ENCODE measurements around the gene MLYCD. TPM values are rescaled to one million over a fixed set of nuclear protein-coding genes. Genes with fewer than 3 reads are reported as not detected.

Gene MLYCD
- total RNA-seq, 4 donors from 2014 or later = 4.5 to 16.6 (median 6.7) TPM

DNA sequence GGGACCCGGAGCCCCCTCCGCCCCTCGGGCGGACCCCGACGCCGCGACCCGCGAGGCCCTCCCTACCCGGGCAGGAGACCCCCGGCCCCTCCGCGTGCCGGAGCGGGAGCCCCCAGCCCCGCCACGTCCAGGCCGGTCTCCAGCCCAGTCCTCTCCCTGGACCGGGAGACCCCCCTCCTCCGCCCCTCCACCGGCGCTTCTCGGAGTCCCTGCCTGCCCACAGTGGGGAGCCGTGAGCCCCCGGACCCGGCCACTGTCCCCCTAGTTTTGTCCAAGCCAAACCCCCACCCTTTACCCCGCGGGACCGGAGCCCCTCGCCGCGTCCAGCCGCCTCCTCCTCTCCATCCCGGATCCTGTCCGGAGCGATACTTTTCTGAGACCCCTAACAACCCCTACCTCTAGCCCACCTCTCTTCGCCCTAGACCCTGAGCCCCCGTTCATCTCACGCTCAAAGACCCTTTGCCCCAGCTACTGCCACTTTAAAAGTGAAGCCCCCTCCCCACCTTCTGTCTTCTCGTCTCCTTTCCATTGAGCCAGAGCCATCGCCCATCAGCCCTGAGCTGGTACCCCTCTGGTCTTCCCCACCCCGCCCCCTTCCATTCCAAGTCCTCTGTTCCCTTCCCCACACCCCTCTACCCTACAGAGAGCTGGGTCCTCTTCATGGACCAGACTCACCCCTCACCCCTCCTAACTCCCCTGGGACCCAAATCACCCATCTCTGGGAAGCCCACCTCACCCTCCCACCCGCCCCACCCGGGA lies 70.2 kb downstream of the MLYCD start:
- Histone ChIP-seq H3K4me3 (no peak overlapping the region), H3K4me1 (peaks cover 0 to 3% of the 10 kb centered on the region in 2 donors), H3K36me3 (no peaks in the 10 kb centered on the region), H3K9me3 (no peaks in the 10 kb centered on the region), H3K27me3 (peaks cover 0 to 12% of the 10 kb centered on the region in 2 donors), H3K27ac (no peak overlapping the region)
- intact Hi-C loops (cut with DNase I; ENCODE audit: low total_unique reads) = loop anchor here (10.0 kb wide), 1 partner anchor 96 kb away; no protein-coding TSS in a partner anchor
- TF ChIP-seq POLR2A (IDR thresholded peaks at IDR 0.05) = no peak
- TF ChIP-seq, protein P1, sequence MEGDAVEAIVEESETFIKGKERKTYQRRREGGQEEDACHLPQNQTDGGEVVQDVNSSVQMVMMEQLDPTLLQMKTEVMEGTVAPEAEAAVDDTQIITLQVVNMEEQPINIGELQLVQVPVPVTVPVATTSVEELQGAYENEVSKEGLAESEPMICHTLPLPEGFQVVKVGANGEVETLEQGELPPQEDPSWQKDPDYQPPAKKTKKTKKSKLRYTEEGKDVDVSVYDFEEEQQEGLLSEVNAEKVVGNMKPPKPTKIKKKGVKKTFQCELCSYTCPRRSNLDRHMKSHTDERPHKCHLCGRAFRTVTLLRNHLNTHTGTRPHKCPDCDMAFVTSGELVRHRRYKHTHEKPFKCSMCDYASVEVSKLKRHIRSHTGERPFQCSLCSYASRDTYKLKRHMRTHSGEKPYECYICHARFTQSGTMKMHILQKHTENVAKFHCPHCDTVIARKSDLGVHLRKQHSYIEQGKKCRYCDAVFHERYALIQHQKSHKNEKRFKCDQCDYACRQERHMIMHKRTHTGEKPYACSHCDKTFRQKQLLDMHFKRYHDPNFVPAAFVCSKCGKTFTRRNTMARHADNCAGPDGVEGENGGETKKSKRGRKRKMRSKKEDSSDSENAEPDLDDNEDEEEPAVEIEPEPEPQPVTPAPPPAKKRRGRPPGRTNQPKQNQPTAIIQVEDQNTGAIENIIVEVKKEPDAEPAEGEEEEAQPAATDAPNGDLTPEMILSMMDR (IDR thresholded peaks at IDR 0.05) = no peak
- no peak for DNase-seq

DNA sequence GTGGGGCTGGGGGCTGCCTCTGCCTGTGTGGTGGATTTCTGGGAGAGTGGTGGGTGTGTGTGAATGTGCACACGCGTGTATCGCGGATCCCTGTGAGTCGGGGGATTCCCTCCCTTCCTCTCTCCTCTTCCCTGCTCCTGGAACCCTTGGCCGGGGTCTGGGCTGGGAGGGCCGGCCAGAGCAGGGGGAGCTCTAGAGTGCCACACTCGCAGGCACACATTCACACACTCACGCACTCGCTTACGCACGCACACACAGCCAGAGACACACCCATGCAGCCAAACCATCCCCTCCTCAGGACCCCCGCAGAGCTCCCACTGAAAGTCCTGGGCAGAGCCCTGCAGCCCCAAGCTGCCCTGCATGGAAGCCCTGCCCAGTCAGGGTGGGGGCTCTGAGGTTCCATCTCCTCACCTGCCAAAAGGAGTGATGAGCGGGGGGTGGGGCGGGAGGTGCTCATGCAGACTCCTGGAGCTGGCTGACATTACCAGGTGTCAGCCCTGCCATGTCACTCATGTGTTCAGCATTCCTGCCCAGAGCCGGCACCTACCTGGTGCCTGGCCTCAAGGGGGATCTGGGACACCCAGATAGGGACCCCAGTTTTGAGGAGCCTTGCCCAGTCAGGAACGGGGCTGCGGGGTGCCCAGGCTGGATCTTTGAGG lies 71.0 kb downstream of the MLYCD start:
- H3K4me1 ChIP-seq = peaks cover 0 to 3% of the 10 kb centered on the region in 2 donors
- DNase-seq = no peak
- H3K27me3 ChIP-seq = peaks cover 0 to 12% of the 10 kb centered on the region in 2 donors
- no peak overlapping the region for H3K4me3 ChIP-seq
- H3K36me3 ChIP-seq = no peaks in the 10 kb centered on the region
- TF ChIP-seq, protein P1 (IDR thresholded peaks at IDR 0.05) = no peak
- no peak for TF ChIP-seq POLR2A (IDR thresholded peaks at IDR 0.05)
- intact Hi-C loops (cut with DNase I; ENCODE audit: low total_unique reads) = loop anchor here (10.0 kb wide), 1 partner anchor 95 kb away; no protein-coding TSS in a partner anchor
- no peaks in the 10 kb centered on the region for H3K9me3 ChIP-seq
- H3K27ac ChIP-seq = no peak overlapping the region

DNA sequence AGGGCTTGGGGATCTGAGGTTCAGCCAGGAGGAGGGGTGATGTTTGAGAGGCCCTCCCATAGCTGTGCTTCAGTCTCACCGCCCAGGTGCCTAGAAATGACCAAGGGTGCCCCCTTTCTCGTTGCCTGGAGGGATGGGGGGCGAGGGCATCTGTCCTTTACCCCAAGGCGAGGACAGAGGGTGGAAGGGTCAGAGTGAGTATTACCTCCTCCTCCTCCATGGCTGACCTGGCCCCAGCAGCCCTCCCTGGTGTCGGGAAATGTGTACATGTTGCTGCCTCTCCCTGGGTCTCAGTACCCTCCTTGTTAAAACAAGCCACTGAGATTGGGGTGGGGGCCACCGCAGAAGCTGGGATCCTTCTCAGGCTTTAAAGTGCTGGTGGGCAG lies 71.5 kb downstream of the MLYCD start:
- Histone ChIP-seq H3K4me3 (no peak overlapping the region), H3K4me1 (peaks cover 0 to 3% of the 10 kb centered on the region in 2 donors), H3K36me3 (no peaks in the 10 kb centered on the region), H3K27ac (no peak overlapping the region), H3K9me3 (no peaks in the 10 kb centered on the region), H3K27me3 (peaks cover 0 to 12% of the 10 kb centered on the region in 2 donors)
- intact Hi-C loops (cut with DNase I; ENCODE audit: low total_unique reads) = no loop called here
- DNase-seq = no peak
- TF ChIP-seq, protein P1 (IDR thresholded peaks at IDR 0.05) = no peak
- TF ChIP-seq POLR2A (IDR thresholded peaks at IDR 0.05) = no peak

DNA sequence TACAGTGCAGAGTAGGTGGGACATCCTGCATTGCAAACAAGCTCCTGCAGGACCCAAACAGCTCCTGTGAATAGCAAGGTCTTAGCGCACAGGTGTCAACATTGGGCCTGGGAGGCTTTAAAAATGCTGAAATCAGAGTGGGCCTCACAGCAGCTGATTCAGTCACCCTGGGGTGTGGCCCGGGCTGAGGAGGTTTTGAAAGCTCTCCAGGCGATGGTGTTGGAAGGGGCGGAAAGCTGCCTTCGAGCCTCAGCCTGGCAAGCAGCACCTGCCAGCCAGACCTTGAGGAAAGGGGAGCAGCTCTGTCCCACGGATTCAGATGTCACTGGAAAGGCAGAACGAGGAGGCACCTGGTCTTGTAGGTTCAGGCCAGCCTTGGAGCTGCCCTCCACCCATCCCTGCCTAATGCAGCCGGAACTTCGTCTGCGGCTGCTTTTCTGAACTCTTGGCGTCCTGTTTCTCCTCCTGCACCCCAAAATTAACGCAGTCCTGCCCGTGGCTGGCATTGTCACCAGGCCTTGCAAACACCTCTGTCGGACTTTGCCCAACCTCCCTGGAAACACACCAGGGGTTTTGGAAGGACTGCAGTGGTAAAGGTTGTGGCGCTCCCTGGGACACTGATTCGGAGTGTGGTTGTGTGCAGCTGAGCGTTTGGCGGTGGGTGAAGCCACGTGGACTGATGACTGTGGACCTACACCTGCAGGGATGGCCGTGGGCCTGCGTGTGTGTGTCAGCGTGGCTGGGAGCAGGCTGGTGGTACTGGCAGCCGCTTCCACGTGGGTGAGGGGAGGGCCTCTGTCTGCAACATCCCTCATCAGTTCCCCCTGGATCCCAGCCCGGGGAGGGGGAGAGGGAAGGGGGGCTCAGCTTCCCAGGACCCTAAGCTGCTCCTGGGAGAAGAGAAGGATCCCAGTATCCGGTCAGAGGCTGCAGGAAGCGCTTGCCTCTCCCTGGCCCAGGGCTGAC lies 72.5 kb downstream of the MLYCD start:
- Histone ChIP-seq H3K4me1 (peaks cover 0 to 3% of the 10 kb centered on the region in 2 donors), H3K27ac (no peak overlapping the region), H3K27me3 (peaks cover 0 to 12% of the 10 kb centered on the region in 2 donors), H3K36me3 (no peaks in the 10 kb centered on the region), H3K4me3 (no peak overlapping the region), H3K9me3 (no peaks in the 10 kb centered on the region)
- intact Hi-C loops (cut with DNase I; ENCODE audit: low total_unique reads) = no loop called here
- no peak for DNase-seq
- TF ChIP-seq, protein P1 (IDR thresholded peaks at IDR 0.05) = no peak
- no peak for TF ChIP-seq POLR2A (IDR thresholded peaks at IDR 0.05)

All from uterus (tissue), 4 donors.